HepG2 (cell line): Measurements from ENCODE around the gene FRMD4A. TPM values are rescaled to one million over a fixed set of nuclear protein-coding genes. Genes with fewer than 3 reads are reported as not detected.

ENCODE experiments used
- AKAP8 ChIP-seq: sonication (generic); formaldehyde crosslinking; IDR thresholded peaks from 2 replicates; pipeline ENCODE4 v1.5.1; 2020; ENCODE audit warnings: mild to moderate bottlenecking, missing genetic modification reagents
- CCDC6 ChIP-seq: sonication (generic); formaldehyde crosslinking; IDR thresholded peaks from 2 replicates; pipeline ENCODE4 v1.8.1; 2022; ENCODE audit warnings: mild to moderate bottlenecking, missing genetic modification reagents, moderate library complexity
- FOXP4 ChIP-seq: sonication (generic); formaldehyde crosslinking; IDR thresholded peaks from 2 replicates; pipeline ENCODE4 v1.4.0; 2020; ENCODE audit warnings: missing genetic modification reagents
- GTF3A ChIP-seq: sonication (generic); formaldehyde crosslinking; conservative IDR thresholded peaks from 2 replicates; pipeline ENCODE4 v1.4.0; 2020; ENCODE audit warnings: mild to moderate bottlenecking, missing genetic modification reagents
- HDAC1 ChIP-seq: sonication (generic); formaldehyde crosslinking; IDR thresholded peaks from 2 replicates; pipeline ENCODE4 v1.5.1; 2020; ENCODE audit warnings: mild to moderate bottlenecking, missing genetic modification reagents
- HMG20A ChIP-seq: IDR thresholded peaks from 2 replicates; pipeline ENCODE4 v1.6.1; 2016; ENCODE audit warnings: borderline replicate concordance
- IRF2 ChIP-seq: IDR thresholded peaks from 2 replicates; pipeline ENCODE4 v1.6.1; 2018; ENCODE audit warnings: missing genetic modification reagents, missing compliant biosample characterization
- RBM39 ChIP-seq: fragments of 200-400 bp; formaldehyde crosslinking; IDR thresholded peaks from one replicate; pipeline ENCODE4 v1.6.1; 2018; ENCODE audit warnings: antibody characterized with exemption, mild to moderate bottlenecking, low read depth, low read length; ENCODE audit not compliant: poor library complexity, severe bottlenecking
- RFX1 ChIP-seq: fragments of 450-650 bp; IDR thresholded peaks from 2 replicates; pipeline ENCODE4 v1.6.1; 2017
- RORA ChIP-seq: sonication (generic); formaldehyde crosslinking; IDR thresholded peaks from 2 replicates; pipeline ENCODE4 v1.5.0; 2020; ENCODE audit warnings: mild to moderate bottlenecking, missing genetic modification reagents, moderate library complexity
- SMC3 ChIP-seq: IDR thresholded peaks from 2 replicates; pipeline ENCODE4 v1.6.1; 2011; ENCODE audit warnings: low read length, improper control_type of control experiment
- TRIM22 ChIP-seq: fragments of 450-650 bp; IDR thresholded peaks from 2 replicates; pipeline ENCODE4 v1.6.1; 2017
- ZC3H4 ChIP-seq: sonication (generic); formaldehyde crosslinking; IDR thresholded peaks from 2 replicates; pipeline ENCODE4 v1.4.0; 2020; ENCODE audit warnings: missing genetic modification reagents, borderline replicate concordance
- ZNF30 ChIP-seq: sonication (generic); formaldehyde crosslinking; IDR thresholded peaks from 2 replicates; pipeline ENCODE4 v1.5.0; 2020; ENCODE audit warnings: mild to moderate bottlenecking, missing genetic modification reagents
- ZNF407 ChIP-seq: sonication (generic); formaldehyde crosslinking; IDR thresholded peaks from one replicate; pipeline ENCODE4 v1.5.1; 2020; ENCODE audit warnings: mild to moderate bottlenecking, missing genetic modification reagents; ENCODE audit errors: not compliant biosample characterization
- ZNF576 ChIP-seq: sonication (generic); formaldehyde crosslinking; IDR thresholded peaks from 2 replicates; pipeline ENCODE4 v1.4.0; 2020; ENCODE audit warnings: mild to moderate bottlenecking, missing genetic modification reagents
- ZNF839 ChIP-seq: sonication (generic); formaldehyde crosslinking; IDR thresholded peaks from 2 replicates; pipeline ENCODE4 v1.4.0; 2020; ENCODE audit warnings: missing genetic modification reagents, mild to moderate bottlenecking, borderline replicate concordance
- ZZZ3 ChIP-seq: sonication (generic); formaldehyde crosslinking; IDR thresholded peaks from 2 replicates; pipeline ENCODE4 v1.4.0; 2020; ENCODE audit warnings: missing genetic modification reagents, mild to moderate bottlenecking, borderline replicate concordance
- polyA plus RNA-seq, 8 experiments: library from polyadenylated mRNA; depleted of rRNA in 3 of 8; stranded (reverse) in 7 of 8; unstranded in 1 of 8; fragments of >200 nt; fragmentation: Illumina TruSeq in 4 of 8; extraction: Trizol in 4 of 8; gene quantifications; 2 replicates each; pipeline versions ENCODE4 v1.2.1 to v1.2.3, GENCODE V29; 2011 to 2016; ENCODE audit warnings: low read depth in 4 of 8, missing spikeins in 1 of 8, mixed read lengths in 1 of 8; ENCODE audit not compliant: insufficient read depth in 1 of 8
- total RNA-seq, 5 experiments: library from RNA; depleted of rRNA; stranded (reverse); fragments of >200 nt; fragmentation: Illumina TruSeq; extraction: Trizol; gene quantifications; 2 replicates each; pipeline ENCODE4 v1.2.3, GENCODE V29; 2016; ENCODE audit warnings: low read depth in 1 of 5

The FRMD4A gene
- total and polyA plus RNA-seq, 2 of the 13 experiments (the other 11 are each of a cell fraction or from before 2014, with no cell fraction given): 0.09 to 0.26 TPM

GRCh38 chr10:14259696-14260566 is 70.8 kb downstream of the FRMD4A start (continued):
- no peak for TF ChIP-seq ZNF407 (CRISPR knock-in tag)
- TF ChIP-seq ZNF30 (CRISPR knock-in tag): no peak
- no peak for TF ChIP-seq SMC3
- no peak for TF ChIP-seq RORA (CRISPR knock-in tag)
- no peak for TF ChIP-seq ZZZ3 (CRISPR knock-in tag)
- TF ChIP-seq FOXP4 (CRISPR knock-in tag): peak; percentile 67
- TF ChIP-seq ZNF576 (CRISPR knock-in tag): no peak
- TF ChIP-seq RFX1: no peak
- TF ChIP-seq HMG20A (CRISPR knock-in tag): peak; percentile 87; the same call in 1 of the 2 replicates
- no peak for TF ChIP-seq ZNF839
- no peak for TF ChIP-seq TRIM22
- TF ChIP-seq RBM39: no peak
- no peak for TF ChIP-seq GTF3A (CRISPR knock-in tag)
- no peak for TF ChIP-seq AKAP8 (CRISPR knock-in tag)
- no peak for TF ChIP-seq ZC3H4 (CRISPR knock-in tag)
- TF ChIP-seq IRF2 (CRISPR knock-in tag): 0 out of 2 replicates have a peak, but pooled peaks have one; percentile 56
- TF ChIP-seq HDAC1 (CRISPR knock-in tag): peak; percentile 29; the same call in 1 of the 2 replicates
- no peak for TF ChIP-seq CCDC6
